ENCODE data around the gene CD7.

The CD7 gene

GRCh38 chr17:82314012-82314726, 3.2 kb downstream of the CD7 start:
- no peak for DNase-seq

- no peak for DNase-seq
Measured at GRCh38 chr17:82313195-82314011, 4.0 kb downstream of the CD7 start.

GRCh38 chr17:82311971-82312370, 5.4 kb downstream of the CD7 start:
- no peak for DNase-seq

GRCh38 chr17:82310877-82311276, 6.5 kb downstream of the CD7 start:
- DNase-seq, result no peak

DNA sequence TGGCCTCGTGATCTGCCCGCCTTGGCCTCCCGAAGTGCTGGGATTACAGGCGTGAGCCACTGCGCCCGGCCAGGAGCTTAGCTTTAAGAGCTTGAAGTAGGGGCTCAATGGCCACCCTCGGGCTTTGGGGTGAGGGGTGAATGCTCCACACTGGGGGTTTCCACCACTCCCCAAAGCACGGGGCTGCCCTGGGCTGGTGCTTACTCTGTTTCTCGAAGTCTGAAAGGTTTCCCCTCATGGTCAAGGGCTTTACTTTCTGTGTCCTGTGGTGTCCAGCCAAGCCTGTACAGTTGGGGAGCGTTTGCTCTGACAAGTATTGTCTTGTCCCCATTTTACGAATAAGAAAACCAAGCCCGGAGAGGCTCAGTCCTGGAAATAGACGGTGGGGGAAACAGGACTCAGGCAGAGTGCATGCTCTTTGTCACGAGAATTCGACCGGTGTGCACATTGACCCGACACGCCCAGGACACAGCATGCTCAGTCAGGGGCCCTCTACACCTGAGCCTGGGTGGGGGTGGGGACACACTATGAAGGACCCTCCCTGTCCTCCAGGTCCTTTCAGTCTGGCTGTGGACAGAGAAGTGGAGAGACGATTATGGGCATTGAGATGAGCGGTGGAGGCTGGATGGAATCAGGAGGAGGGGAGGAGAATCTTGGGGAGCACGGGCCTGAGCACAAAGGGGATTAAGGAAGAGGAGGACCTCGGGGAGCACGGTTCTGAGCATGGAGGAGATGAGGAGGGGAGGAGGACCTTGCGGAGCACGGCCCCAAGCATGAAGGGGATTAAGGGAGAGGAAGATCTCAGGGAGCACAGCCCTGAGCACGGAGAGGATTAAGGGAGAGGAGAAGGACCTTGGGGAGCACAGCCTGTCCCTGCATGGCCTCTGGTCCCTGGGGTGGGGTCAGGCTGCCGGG, 7.5 kb downstream of the CD7 start:
- no peak for DNase-seq

DNA sequence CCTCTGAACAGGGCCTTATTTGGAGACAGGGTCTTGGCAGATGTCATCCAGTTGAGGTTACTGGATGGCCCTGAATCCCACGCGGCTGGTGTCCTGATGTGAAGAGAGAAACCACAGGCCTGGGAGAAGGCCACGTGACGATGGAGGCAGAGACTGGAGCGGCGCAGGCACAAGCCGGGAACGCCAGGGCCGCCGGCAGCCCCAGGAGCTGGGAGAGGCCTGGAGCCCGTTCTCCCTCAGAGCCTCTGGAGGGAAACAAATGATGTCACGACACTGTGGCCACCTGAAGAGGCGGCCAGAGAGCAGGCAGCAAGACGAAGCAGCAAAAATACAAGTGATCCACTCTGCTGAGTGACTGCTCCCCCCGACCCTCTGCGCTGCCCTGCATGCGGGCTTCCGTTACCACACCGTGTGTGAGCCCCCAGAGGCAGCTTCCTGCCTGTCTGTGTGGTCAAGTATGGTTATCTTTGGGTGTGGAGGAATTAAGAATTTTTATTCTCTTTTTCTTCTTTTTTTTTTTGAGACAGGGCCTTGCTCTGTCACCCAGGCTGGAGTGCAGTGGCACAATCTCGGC, 11.6 kb downstream of the CD7 start:
- no peak for DNase-seq

DNA sequence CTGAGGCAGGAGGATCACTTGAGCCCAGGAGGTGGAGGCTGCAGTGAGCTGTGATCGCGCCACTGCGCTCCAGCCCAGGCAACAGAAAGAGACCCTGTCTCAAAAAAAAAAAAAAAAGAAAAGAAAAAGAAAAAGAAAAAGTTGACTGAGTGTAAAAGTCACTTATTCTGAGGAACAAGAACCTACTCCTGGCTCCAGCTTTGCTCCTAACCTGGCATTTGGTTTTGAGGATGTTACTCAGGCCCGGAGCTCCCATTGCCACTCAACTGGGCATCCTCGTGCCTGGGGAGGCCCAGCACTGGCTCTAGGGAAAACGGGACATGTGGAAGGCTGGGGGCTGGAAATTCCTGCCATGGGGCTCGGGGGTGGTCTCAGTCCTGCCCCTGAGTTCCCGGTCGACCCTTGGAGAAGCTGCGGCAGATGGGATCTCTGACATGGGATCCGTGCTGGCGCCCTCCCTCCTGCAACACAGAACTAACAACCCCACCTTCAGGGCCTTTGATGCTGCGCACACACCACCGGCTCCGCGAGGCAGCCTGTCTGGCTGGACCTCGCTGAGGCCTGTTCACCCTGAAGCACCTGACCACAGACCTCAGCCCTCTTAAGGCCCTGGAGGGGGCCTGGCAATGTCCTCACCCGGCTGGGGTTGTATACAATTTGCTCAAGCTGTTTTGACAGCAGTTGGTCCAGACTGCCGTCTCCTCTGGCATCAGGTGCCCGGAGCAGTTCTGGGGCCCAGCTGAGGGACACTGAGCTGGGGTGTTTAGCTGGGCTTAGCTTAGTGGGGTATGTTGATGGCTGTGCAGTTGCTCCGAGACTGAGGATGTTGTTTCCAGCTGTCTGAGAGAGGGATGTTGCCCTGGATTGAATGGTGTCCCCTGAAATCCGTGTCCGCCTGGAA, 12.3 kb downstream of the CD7 start:
- no peak for DNase-seq

GRCh38 chr17:82303944-82304808, 13.2 kb downstream of the CD7 start:
- DNase-seq, result no peak

GRCh38 chr17:82302991-82303943, 14.1 kb downstream of the CD7 start:
- peak; percentile 27 for DNase-seq

DNA sequence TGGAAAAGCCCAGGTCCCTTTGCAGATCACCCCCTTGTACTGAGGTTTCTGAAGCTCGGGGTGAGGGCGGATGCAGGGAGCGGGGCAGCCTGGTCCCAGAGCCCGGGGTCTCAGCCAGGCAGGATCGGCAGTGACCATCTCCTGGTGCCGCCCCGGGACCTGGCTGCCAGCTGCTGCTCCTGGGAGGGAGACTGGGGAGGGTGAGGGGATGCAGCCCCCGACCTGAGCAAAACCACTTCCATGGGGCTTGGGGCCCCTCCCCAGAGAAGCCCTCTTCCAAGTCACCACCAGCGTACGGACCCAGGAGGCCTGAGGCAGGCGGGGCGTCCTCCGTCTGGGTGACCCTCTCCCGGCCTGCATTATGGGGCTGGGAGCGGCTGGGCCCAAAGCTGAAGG, 14.8 kb downstream of the CD7 start:
- no peak for DNase-seq

GRCh38 chr17:82301916-82302567, 15.4 kb downstream of the CD7 start:
- peak; percentile 49 for DNase-seq

- DNase-seq, result no peak
Measured at GRCh38 chr17:82301300-82301915, 16.0 kb downstream of the CD7 start.

- DNase-seq, result peak; percentile 71
Measured at GRCh38 chr17:82300707-82301270, 16.6 kb downstream of the CD7 start.

GRCh38 chr17:82300228-82300627, 17.2 kb downstream of the CD7 start:
- no peak for DNase-seq

DNA sequence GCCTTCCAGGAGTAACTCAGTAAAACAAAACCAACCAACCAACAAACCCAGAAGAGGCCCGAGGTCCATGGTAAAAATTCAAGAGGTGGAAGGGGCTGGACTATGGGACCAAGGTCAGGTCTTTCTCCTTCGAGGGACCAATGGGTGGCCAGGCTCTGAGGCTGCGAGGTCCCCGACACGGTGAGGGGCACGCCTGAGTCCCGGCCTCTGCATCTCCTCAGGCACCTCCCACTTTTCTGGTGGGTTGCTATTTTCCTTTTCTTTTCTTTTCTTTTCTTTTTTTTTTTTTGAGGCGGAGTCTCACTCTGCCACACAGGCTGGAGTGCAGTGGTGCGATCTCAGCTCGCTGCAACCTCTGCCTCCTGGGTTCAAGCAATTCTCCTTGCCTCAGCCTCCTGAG, 18.0 kb downstream of the CD7 start:
- peak; percentile 39 for DNase-seq

DNA sequence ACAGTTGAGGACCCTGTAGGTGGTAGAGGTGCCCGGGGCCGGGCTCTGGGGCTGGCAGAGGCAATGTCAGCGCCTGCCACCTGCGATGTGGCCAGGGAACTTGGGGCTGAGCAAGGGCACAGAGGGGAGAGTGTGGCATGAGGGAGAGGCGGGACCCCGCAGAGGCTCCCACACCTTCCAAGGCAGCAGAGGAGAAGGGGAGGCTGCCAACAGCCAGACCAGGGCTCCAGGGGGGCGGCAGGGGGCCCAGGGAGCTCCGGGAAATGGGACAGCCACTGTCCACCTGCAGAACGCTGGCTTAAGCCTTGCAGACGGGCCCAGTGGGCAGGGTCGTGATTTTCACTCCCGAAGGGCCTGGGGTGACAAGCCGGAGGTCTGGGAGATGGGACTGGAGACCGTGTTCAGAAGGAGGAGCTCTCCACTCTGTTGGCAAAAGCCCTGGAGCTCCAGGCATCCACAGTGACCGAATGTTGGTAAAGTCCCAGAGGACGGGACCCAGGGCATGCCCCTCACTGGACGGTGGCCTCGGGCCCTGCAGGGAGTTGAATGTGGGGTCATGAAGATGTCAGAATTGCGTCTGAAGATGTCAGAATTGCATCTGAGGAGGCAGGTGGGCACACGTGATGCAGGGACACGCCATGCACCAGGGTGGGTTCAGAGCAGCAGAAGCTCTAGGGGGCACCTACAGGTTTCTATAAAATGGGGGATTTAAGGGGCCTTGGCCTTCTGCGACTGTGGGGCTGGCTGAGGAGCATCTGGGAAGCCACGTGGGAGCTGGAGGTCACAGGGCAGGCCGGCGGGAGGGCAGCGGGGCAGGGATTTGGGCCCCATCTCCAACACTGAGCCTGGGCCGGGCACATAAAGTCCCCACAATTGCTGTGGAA, 18.6 kb downstream of the CD7 start:
- DNase-seq, result no peak
